H1 (cell line): ENCODE measurements around the gene PRKCZ. TPM values are rescaled to one million over a fixed set of nuclear protein-coding genes. Genes with fewer than 3 reads are reported as not detected.
A peak's percentile ranks its signal among the peaks of the same experiment; 100 is the strongest.
"Not testable (repeated sequence)": the region's sequence is repeated elsewhere in the genome, so short reads cannot be mapped to it uniquely, and the experiment has no call there.

Experiments
- CTCF ChIA-PET: fragments of 300-600 bp; sonication (Branson Sonifier 250); formaldehyde crosslinking; loops from one replicate; lab custom pipeline; 2021; ENCODE audit not compliant: partially characterized antibody; lab: Charles Lee
- POLR2A ChIA-PET: fragments of 300-600 bp; sonication (Branson Sonifier 250); formaldehyde crosslinking; loops from one replicate; lab custom pipeline; 2021; ENCODE audit warnings: inconsistent platforms; ENCODE audit not compliant: partially characterized antibody; lab: Charles Lee
- DNase-seq, 2 experiments: peaks; one replicate each; pipeline versions ENCODE4 v3.0.0 to v3.0.0-alpha.2; 2010 to 2022; ENCODE audit warnings: low spot score in 2 of 2, low read depth in 1 of 2, mixed read lengths in 1 of 2
- FAIRE-seq: peaks from 2 replicates; lab custom pipeline; 2011; peaks lifted over from hg19 to GRCh38; lab: Jason Lieb, UNC
- H2AFZ ChIP-seq: 2 replicates; pipeline ENCODE4 v1.8.1; 2012; ENCODE audit warnings: low read length, inconsistent platforms
- H2AK5ac ChIP-seq: 2 replicates; pipeline ENCODE4 v1.6.1; 2013; ENCODE audit warnings: low read depth, low read length
- H2BK120ac ChIP-seq: replicated peaks from 2 replicates; pipeline ENCODE3; 2013; ENCODE audit warnings: low read depth, low read length, inconsistent platforms
- H2BK12ac ChIP-seq: 2 replicates; pipeline ENCODE4 v1.6.1; 2013; ENCODE audit warnings: low read depth, low read length
- H2BK15ac ChIP-seq: 2 replicates; pipeline ENCODE4 v1.6.1; 2013; ENCODE audit warnings: low read length
- H2BK20ac ChIP-seq: 2 replicates; pipeline ENCODE4 v1.6.1; 2013; ENCODE audit warnings: low read length
- H2BK5ac ChIP-seq: 2 replicates; pipeline ENCODE4 v1.6.1; 2013; ENCODE audit warnings: low read depth, low read length
- H3K14ac ChIP-seq: 2 replicates; pipeline ENCODE4 v1.6.1; 2013; ENCODE audit warnings: inconsistent platforms; ENCODE audit not compliant: insufficient read length
- H3K18ac ChIP-seq: 2 replicates; pipeline ENCODE4 v1.6.1; 2013; ENCODE audit warnings: low read length; ENCODE audit errors: extremely low read depth
- H3K23ac ChIP-seq: 2 replicates; pipeline ENCODE4 v1.6.1; 2013; ENCODE audit warnings: inconsistent platforms; ENCODE audit not compliant: insufficient read length
- H3K23me2 ChIP-seq: 2 replicates; pipeline ENCODE4 v1.6.1; 2013; ENCODE audit warnings: low read depth, low read length
- H3K27ac ChIP-seq: 2 replicates; pipeline ENCODE4 v1.6.1; 2011; ENCODE audit warnings: low read depth, low read length, inconsistent platforms
- H3K27me3 ChIP-seq, 4 experiments: replicated peaks in 1 of 4; 1 replicate in 1 of 4; 2 replicates in 3 of 4; pipeline versions ENCODE4 v1.6.1 to v1.8.1; 2011 to 2013; ENCODE audit warnings: low read length in 3 of 4, mild to moderate bottlenecking in 3 of 4, inconsistent platforms in 2 of 4, mixed read lengths in 2 of 4, moderate library complexity in 1 of 4; ENCODE audit not compliant: control insufficient read depth in 3 of 4, insufficient read depth in 3 of 4; ENCODE audit errors: extremely low read depth in 1 of 4
- H3K36me3 ChIP-seq, 4 experiments: 2 replicates each; pipeline versions ENCODE4 v1.6.1 to v1.8.1; 2011 to 2013; ENCODE audit warnings: mild to moderate bottlenecking in 4 of 4, low read length in 3 of 4, moderate library complexity in 2 of 4, control low read depth in 1 of 4, inconsistent platforms in 1 of 4; ENCODE audit not compliant: insufficient read depth in 4 of 4, control insufficient read depth in 2 of 4
- H3K4ac ChIP-seq: replicated peaks from 2 replicates; pipeline ENCODE3; 2013; ENCODE audit warnings: low read length, low read depth, mixed read lengths, inconsistent platforms; ENCODE audit not compliant: insufficient read length
- H3K4me1 ChIP-seq, 4 experiments: replicated peaks in 1 of 4; 1 replicate in 1 of 4; 2 replicates in 3 of 4; pipeline versions ENCODE4 v1.6.1 to v1.8.1; 2011 to 2013; ENCODE audit warnings: low read length in 3 of 4, inconsistent platforms in 2 of 4, mixed read lengths in 1 of 4; ENCODE audit not compliant: insufficient read depth in 4 of 4, control insufficient read depth in 3 of 4
- H3K4me2 ChIP-seq, 2 experiments: 2 replicates each; pipeline versions ENCODE4 v1.6.1 to v1.8.1; 2011 to 2013; ENCODE audit warnings: low read depth in 2 of 2, low read length in 2 of 2, control low read depth in 1 of 2, inconsistent platforms in 1 of 2, mild to moderate bottlenecking in 1 of 2; ENCODE audit not compliant: insufficient read depth in 1 of 2
- H3K4me3 ChIP-seq, 4 experiments: fragments of 200-600, 300-600 bp in 1 of 4; sonication (generic), shearing (Covaris generic), sonication (Bioruptor Twin) in 1 of 4; 2 replicates each; pipeline versions ENCODE4 v1.5.1 to v1.8.1; 2011 to 2016; ENCODE audit warnings: low read length in 4 of 4, low read depth in 3 of 4, control low read depth in 2 of 4, inconsistent platforms in 2 of 4, mild to moderate bottlenecking in 2 of 4, mixed read lengths in 1 of 4, moderate library complexity in 1 of 4; ENCODE audit not compliant: insufficient read depth in 2 of 4; ENCODE audit errors: extremely low read depth in 1 of 4
- H3K56ac ChIP-seq: replicated peaks from 2 replicates; pipeline ENCODE3; 2013; ENCODE audit warnings: low read depth, mild to moderate bottlenecking, mixed read lengths, low read length, inconsistent platforms; ENCODE audit not compliant: insufficient read length
- H3K79me1 ChIP-seq: 2 replicates; pipeline ENCODE4 v1.6.1; 2013; ENCODE audit warnings: low read depth, low read length, control low read depth
- H3K79me2 ChIP-seq, 2 experiments: 2 replicates each; pipeline versions ENCODE4 v1.6.1 to v1.8.1; 2012 to 2013; ENCODE audit warnings: low read length in 2 of 2, mild to moderate bottlenecking in 2 of 2, inconsistent platforms in 1 of 2; ENCODE audit not compliant: insufficient read depth in 2 of 2, control insufficient read depth in 1 of 2
- H3K9ac ChIP-seq, 4 experiments: replicated peaks in 1 of 4; 1 replicate in 1 of 4; 2 replicates in 3 of 4; pipeline versions ENCODE4 v1.6.1 to v1.8.1; 2011 to 2013; ENCODE audit warnings: low read depth in 3 of 4, low read length in 3 of 4, control low read depth in 2 of 4, mild to moderate bottlenecking in 2 of 4, moderate library complexity in 2 of 4, inconsistent platforms in 1 of 4; ENCODE audit errors: extremely low read depth in 1 of 4
- H3K9me3 ChIP-seq, 2 experiments: 2 replicates each; pipeline versions ENCODE4 v1.6.1 to v1.8.1; 2012 to 2013; ENCODE audit warnings: mild to moderate bottlenecking in 2 of 2, moderate library complexity in 2 of 2, control low read depth in 1 of 2, inconsistent platforms in 1 of 2, low read depth in 1 of 2, low read length in 1 of 2, mixed read lengths in 1 of 2; ENCODE audit not compliant: insufficient read depth in 2 of 2
- H4K20me1 ChIP-seq, 2 experiments: replicated peaks in 1 of 2; 2 replicates each; pipeline versions ENCODE3 to v1.8.1; 2011 to 2013; ENCODE audit warnings: inconsistent platforms in 2 of 2, low read length in 2 of 2, mild to moderate bottlenecking in 1 of 2; ENCODE audit not compliant: insufficient read depth in 2 of 2, control insufficient read depth in 1 of 2
- H4K5ac ChIP-seq: 2 replicates; pipeline ENCODE4 v1.6.1; 2013; ENCODE audit warnings: low read length, low read depth, mixed read lengths, inconsistent platforms; ENCODE audit not compliant: insufficient read length
- H4K8ac ChIP-seq: 2 replicates; pipeline ENCODE4 v1.8.0; 2013; ENCODE audit warnings: mild to moderate bottlenecking, moderate library complexity, low read length, inconsistent platforms; ENCODE audit not compliant: insufficient read depth; ENCODE audit errors: extremely low read depth
- H4K91ac ChIP-seq: replicated peaks from 2 replicates; pipeline ENCODE3; 2013; ENCODE audit warnings: low read length, mixed read lengths, inconsistent platforms; ENCODE audit not compliant: insufficient read length
- CBX5 ChIP-seq: fragments of 300-800, 300-1000 bp; sonication (generic); IDR thresholded peaks from 2 replicates; pipeline ENCODE4 v1.7.1; 2016; ENCODE audit warnings: antibody characterized with exemption, low read length, low read depth
- EZH2 ChIP-seq: fragments of 200-600 bp; sonication (generic); IDR thresholded peaks from 2 replicates; pipeline ENCODE4 v1.7.1; 2012; ENCODE audit warnings: low read depth, mild to moderate bottlenecking, moderate library complexity, low read length, inconsistent platforms; ENCODE audit not compliant: severe bottlenecking
- NRF1 ChIP-seq: IDR thresholded peaks from 2 replicates; pipeline ENCODE4 v1.6.1; 2011; ENCODE audit warnings: mild to moderate bottlenecking, low read depth, low read length, improper control_type of control experiment
- RBBP5 ChIP-seq: IDR thresholded peaks from 2 replicates; pipeline ENCODE4 v1.7.1; 2012; ENCODE audit warnings: low read depth, mild to moderate bottlenecking, inconsistent platforms, low read length, moderate library complexity, borderline replicate concordance
- SIN3A ChIP-seq, 2 experiments: IDR thresholded peaks in 1 of 2; conservative IDR thresholded peaks in 1 of 2; 2 replicates each; pipeline ENCODE4 v1.6.1; 2011 to 2012; ENCODE audit warnings: low read length in 2 of 2, improper control_type of control experiment in 1 of 2, low read depth in 1 of 2, mild to moderate bottlenecking in 1 of 2
- SIX5 ChIP-seq: IDR thresholded peaks from 2 replicates; pipeline ENCODE4 v1.6.1; 2011; ENCODE audit warnings: mild to moderate bottlenecking, low read depth, low read length
- WGBS, 2 experiments: shearing (Covaris generic) in 1 of 2; methylation state at CpG; one replicate each; pipeline versions ENCODE4 v1.1.6 to v1.1.7; 2013 to 2015; ENCODE audit warnings: low lambda C conversion rate in 2 of 2, mixed read lengths in 2 of 2, inconsistent platforms in 1 of 2, low coverage in 1 of 2, missing lambda C conversion rate in 1 of 2; ENCODE audit not compliant: insufficient replicate concordance in 2 of 2, insufficient coverage in 1 of 2, insufficient read length in 1 of 2; ENCODE audit errors: extremely low coverage in 1 of 2, missing lambda C conversion rate in 1 of 2; 5-methylcytosine and 5-hydroxymethylcytosine counted together
- polyA plus RNA-seq, 7 experiments: library from polyadenylated mRNA; depleted of rRNA in 3 of 7; stranded (reverse) in 5 of 7; unstranded in 2 of 7; fragments of >200 nt in 5 of 7; fragments of 200-250 nt in 2 of 7; gene quantifications; 1 replicate in 5 of 7; 2 replicates in 1 of 7; 4 replicates in 1 of 7; pipeline versions ENCODE4 v1.2.1 to v1.2.3, GENCODE V29; 2011 to 2013; ENCODE audit warnings: missing spikeins in 2 of 7, mixed read lengths in 2 of 7
- total RNA-seq: library from RNA; stranded (reverse); fragmentation: NEBNext Ultra II Directional; extraction: Animal tissue kit (Norgen Biotek cat#: 25700); gene quantifications from 2 replicates; pipeline ENCODE4 v1.2.1, GENCODE V29; 2021
- TF ChIP-seq, protein P1 (sequence below): IDR thresholded peaks from 2 replicates; pipeline ENCODE4 v1.6.1; 2011; ENCODE audit warnings: low read length, improper control_type of control experiment

PRKCZ gene
- total and polyA plus RNA-seq, 2 of the 8 experiments (the other 6 are each of a cell fraction or from before 2014, with no cell fraction given) = 37.4 to 45.1 TPM

DNA sequence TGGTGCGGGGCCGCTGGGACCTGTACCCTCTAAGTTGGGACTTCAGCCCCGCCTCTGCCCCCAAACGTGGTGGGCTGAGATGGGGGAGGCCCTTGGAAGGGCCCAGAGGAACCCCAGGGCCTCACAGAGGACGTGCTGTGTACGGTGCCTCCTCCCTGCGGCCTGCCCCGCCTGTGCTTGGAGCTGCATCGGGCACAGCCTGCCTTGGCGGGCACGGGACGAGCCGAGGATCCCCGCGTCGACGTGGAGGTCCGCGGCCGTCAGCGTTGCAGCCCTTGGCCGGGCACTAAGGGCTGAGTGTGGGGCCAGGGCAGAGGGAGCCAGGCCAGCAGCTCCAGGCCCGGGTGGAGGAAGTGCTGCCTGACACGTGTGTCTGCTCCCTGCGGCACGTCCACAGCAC is 43.4 kb downstream of the PRKCZ start (continued):
- TF ChIP-seq, protein P1, sequence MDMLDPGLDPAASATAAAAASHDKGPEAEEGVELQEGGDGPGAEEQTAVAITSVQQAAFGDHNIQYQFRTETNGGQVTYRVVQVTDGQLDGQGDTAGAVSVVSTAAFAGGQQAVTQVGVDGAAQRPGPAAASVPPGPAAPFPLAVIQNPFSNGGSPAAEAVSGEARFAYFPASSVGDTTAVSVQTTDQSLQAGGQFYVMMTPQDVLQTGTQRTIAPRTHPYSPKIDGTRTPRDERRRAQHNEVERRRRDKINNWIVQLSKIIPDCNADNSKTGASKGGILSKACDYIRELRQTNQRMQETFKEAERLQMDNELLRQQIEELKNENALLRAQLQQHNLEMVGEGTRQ = no peak
- TF ChIP-seq EZH2 (no peak), SIX5 (no peak), SIN3A (conservative IDR thresholded peaks at IDR 0.05 in 1 of 2, IDR thresholded peaks at IDR 0.05 in 1 of 2; ENCODE audit: low read depth in 1 of 2, low read length in 2 of 2) (no peak), NRF1 (no peak), CBX5 (no peak), RBBP5 (no peak)
- TF ChIP-seq, all 59 proteins: peak for 0

DNA sequence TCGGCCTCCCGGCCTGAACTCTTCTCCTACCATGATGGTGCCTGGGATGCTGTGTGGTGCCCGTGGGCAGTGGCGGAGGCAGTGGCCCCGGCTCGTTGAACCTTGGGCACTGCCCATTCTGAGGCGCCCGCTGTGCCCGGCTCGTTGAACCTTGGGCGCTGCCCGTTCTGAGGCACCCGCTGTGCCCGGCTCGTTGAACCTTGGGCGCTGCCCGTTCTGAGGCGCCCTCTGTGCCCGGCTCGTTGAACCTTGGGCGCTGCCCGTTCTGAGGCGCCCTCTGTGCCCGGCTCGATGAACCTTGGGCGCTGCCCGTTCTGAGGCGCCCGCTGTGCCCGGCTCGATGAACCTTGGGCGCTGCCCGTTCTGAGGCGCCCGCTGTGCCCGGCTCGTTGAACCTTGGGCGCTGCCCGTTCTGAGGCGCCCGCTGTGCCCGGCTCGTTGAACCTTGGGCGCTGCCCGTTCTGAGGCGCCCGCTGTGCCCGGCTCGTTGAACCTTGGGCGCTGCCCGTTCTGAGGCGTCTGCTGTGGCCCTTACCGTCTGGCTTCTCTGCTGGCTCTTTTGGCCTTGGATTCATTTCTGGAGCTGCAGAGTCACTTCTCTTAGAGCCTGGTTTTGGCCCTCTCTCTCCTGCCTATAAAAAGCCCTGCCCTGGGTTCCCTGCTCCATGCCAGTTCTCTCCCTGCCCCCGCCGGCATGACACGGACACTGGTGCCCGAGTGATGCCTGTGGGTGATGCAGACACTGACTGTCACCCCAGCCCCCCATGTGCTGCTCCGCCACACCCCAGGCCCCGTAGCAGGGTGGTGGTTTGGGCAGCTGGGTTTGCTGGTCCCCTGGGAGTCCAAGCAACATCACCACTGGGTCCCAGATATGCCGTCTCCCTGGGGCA is 44.3 kb downstream of the PRKCZ start:
- H2BK20ac ChIP-seq, H3K56ac ChIP-seq, FAIRE-seq, H2BK5ac ChIP-seq, H2BK120ac ChIP-seq, H3K4me1 ChIP-seq, H2BK12ac ChIP-seq, H3K4me2 ChIP-seq, H2AFZ ChIP-seq, DNase-seq, H2BK15ac ChIP-seq, H3K14ac ChIP-seq, H3K9ac ChIP-seq, H4K5ac ChIP-seq, H3K9me3 ChIP-seq, H3K18ac ChIP-seq, H3K4ac ChIP-seq, POLR2A ChIA-PET, H3K27me3 ChIP-seq, H3K23ac ChIP-seq, H2AK5ac ChIP-seq, H3K79me2 ChIP-seq, H3K4me3 ChIP-seq, H3K36me3 ChIP-seq, H3K23me2 ChIP-seq, H4K91ac ChIP-seq: not testable (repeated sequence)
- CTCF ChIA-PET = interaction anchor here (1.0 to 2.7 kb wide), 5 partner anchors 14 to 50 kb away, joined by 3 to 18 read pairs (median 5); no protein-coding TSS in a partner anchor
- peaks cover 2 to 18% of the 10 kb centered on the region in 2 experiments for H4K20me1 ChIP-seq
- 93% methylated on average over 34 of the region's 60 CpGs; no CpG with 5 or more reads in 1 of the 2 experiments for WGBS, 2 experiments
- H4K8ac ChIP-seq = peak overlapping the region; percentile 60; the same call in 1 of the 2 replicates
- 0 out of 2 replicates have a peak overlapping the region, but pooled peaks have one; percentile 10 for H3K27ac ChIP-seq
- H3K79me1 ChIP-seq = peaks cover 17% of the 10 kb centered on the region
